Activated naive CD8-positive, alpha-beta T cell treated with anti-CD3 and anti-CD28 coated beads, Interleukin-2, amount 50 U/mL, for 16 hours (primary cell): Measurements from ENCODE around the gene ASIC2.

Experiments
- DNase-seq: peaks from one replicate; pipeline ENCODE4 v3.0.0-alpha.2; 2020; ENCODE audit warnings: low read depth, low spot score

ASIC2 gene

GRCh38 chr17:33116021-33116551, 177.0 kb downstream of the ASIC2 start:
- DNase-seq, result no peak

GRCh38 chr17:33115366-33115765, 177.7 kb downstream of the ASIC2 start:
- no peak for DNase-seq

GRCh38 chr17:33113991-33114370, 179.1 kb downstream of the ASIC2 start:
- no peak for DNase-seq

- no peak for DNase-seq
Observed at GRCh38 chr17:33113276-33113990, 179.7 kb downstream of the ASIC2 start.

GRCh38 chr17:33112763-33113162, 180.3 kb downstream of the ASIC2 start:
- no peak for DNase-seq

- DNase-seq, result no peak
Observed at GRCh38 chr17:33109336-33110072, 183.6 kb downstream of the ASIC2 start.

DNA sequence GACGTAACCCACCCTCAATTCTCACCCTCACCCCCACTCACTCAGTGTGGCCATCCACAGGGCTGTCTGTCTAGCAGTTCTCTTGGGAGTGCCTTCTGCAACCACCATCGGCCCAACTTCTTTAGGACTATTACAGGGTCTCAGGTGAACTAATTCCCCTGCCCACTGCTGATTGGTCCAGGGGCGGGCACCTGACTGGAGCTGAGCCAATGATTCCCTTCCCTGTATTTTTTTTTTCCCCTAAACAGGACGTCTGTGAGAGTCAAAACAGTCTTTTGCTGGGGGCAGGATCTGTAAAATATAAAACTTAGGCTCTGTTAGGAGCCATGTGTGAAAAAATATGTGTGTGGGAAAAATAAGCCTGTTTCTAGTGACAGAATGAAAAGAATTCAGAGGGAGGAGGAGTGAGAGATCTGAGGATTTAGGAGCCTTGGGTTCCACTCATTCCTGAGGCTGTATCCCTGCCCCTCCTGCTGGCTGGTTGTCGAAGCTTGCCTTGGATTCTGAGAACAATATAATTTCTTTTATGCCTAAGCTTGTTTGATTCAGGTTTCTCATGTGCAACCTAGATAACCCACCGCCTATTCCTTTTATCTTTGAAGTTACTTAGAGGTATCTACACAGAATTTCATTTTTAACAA, 186.4 kb downstream of the ASIC2 start:
- DNase-seq, result no peak

DNA sequence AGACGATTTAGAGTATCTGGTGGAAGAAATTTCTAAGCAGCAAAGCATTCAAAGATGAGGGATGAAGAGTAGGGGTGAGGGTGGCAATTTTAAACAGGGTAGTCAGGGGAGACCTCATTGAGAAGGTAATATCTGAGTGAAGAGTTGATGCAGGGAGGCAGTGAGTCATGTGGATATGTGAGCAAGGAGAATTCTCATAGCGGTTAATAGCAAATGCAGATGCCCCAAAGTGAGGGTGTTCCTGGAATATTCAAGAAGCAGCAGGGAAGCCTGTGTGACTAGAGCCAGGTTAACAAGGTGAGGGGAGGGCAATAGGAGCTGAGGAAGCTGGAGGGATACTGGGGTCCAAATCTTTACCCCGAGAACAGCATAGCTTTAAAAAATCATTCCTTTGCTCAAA, 187.2 kb downstream of the ASIC2 start:
- no peak for DNase-seq

DNA sequence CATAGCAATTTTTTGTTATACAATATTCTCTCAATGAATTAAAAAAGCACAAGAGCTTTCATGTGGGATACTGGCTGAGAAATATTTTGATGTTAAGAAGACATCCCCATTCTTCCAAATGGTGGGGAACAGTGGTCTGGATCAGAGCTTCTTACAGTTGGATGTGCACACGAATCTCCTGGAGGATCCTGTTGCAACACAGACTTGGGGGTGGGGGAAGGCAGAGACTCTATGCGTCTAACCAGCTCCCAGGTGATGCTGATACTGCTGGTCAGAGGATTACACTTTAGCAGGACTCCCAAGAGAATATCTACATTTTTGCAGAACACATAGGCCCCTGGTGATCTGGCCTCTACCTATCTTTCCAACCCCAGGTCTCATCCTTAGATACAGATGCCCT, 193.2 kb downstream of the ASIC2 start:
- DNase-seq, result no peak

DNA sequence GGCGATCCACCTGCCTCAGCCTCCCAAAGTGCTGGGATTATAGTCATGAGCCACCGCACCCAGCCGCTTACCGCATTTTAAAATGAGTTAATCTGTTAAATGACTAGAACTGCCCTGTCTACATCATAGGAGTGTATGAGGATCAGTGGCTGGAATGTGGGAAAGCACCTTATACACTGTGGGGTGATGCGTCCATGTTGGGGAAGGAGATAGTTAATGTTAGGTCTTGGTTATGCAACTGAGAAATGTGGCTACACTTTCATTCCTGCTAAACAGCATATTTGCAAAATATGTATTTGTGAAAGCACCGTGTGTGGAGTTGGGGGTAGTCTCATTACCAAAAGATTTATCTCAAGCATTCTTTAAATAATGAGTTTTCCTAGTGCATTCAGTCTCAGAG, 193.8 kb downstream of the ASIC2 start:
- no peak for DNase-seq

DNA sequence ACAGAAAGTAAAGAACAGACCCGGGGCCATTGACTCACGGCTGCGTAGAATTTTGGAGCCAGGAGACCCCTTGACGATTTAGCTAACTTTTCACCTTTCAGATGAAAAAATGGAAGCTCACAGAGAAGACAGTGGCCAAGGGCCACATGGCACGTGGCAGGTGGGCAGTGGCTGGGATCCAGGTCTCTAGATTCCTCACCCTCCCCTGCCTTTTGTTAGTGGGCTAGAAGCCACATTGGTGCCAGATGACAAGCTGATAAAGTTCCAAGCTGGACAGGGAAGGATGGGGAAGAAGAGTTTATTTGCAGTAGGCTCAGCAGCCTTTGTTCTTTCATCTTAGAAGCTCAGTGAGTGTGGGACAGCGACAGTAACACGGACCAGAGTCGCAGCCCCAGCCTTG, 195.7 kb downstream of the ASIC2 start:
- no peak for DNase-seq

DNA sequence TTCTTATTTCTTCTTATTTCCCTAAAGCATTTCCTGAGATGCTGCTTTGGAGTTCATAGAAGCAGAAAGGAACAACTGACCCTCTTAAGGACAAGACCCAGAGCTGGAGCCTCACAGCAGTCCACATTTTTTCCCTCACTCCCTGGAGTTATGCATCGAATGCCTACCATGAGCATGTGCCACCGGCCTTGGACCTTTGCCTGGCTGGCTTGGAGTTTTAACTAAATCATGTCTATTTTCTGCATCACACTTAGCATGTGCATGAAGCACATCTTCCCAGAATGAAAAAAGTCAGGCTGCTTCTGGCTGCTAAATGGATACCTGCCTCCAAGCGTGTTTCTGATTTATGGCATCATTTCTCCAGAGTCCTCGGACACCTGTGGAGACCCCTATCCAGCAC, 196.9 kb downstream of the ASIC2 start:
- no peak for DNase-seq

- DNase-seq, result no peak
Observed at GRCh38 chr17:33091271-33091670, 201.8 kb downstream of the ASIC2 start.

- no peak for DNase-seq
Observed at GRCh38 chr17:33090806-33091205, 202.3 kb downstream of the ASIC2 start.

GRCh38 chr17:33086878-33087277, 206.2 kb downstream of the ASIC2 start:
- DNase-seq, result no peak

DNA sequence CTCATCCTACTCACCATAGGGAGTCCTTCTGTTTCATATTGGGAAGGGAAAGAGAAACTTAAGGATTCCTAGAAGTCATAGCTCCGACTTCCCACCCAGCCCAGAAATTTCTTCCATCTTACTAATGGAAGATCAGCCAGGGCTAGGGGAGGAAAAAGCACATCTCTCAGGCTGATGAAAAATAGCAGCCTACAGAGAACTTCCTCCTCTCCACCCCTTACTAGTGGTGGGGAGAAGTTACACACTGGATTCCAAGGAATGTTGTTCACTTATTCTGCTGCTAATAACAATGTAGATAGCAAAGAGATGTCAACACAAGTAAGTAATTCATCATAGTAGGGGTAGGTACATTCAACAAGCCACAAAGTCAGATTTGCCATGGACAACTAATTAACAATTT, 207.1 kb downstream of the ASIC2 start:
- no peak for DNase-seq

GRCh38 chr17:33085256-33085655, 207.8 kb downstream of the ASIC2 start:
- DNase-seq, result no peak

DNA sequence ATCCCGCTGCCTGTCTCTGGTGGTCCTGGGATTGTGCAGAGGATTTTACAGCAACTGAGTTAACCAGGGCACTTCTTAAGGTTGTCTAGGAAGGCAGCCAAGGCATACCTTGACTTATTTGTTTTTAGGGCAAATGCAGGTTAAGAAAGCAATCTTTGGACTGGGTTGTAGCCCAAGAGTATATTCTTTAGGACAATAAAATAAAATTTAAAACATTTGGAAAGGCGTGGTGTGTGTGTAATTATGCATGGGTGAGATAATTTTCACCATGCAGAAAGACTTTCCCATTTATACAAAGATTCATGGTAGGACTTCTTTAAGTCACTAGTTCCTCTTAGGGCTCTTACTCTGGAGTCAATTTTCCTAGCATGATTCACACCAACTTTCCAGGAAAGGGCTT, 208.3 kb downstream of the ASIC2 start:
- DNase-seq, result no peak

DNA sequence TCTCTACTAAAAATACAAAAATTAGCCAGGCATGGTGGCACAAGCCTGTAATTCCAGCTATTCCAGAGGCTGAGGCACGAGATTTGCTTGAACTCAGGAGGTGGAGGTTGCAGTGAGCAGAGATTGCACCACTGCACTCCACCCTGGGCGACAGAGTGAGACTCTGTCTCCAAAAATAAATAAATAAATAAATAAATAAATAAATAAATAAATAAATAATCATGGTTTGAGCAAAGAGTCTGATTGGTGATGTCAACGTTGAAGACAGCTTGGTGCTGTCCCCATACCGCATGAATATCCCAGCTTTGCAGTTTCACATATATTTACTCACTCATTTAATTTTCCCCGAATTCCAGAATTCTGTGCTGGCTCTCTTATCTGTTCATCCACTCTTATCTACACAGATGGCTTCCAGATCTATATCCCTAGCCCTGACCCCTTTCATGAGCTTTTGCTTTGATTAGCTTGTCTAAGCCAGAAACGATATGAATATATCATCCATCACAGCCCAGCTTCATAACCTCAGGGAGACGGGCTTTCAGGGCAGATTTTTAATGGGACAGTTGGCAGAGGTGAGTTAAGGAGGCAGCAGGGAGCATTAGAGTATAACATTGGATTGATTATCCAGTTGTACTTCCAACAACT, 210.4 kb downstream of the ASIC2 start:
- DNase-seq, result no peak

- no peak for DNase-seq
Observed at GRCh38 chr17:33080091-33080490, 213.0 kb downstream of the ASIC2 start.

DNA sequence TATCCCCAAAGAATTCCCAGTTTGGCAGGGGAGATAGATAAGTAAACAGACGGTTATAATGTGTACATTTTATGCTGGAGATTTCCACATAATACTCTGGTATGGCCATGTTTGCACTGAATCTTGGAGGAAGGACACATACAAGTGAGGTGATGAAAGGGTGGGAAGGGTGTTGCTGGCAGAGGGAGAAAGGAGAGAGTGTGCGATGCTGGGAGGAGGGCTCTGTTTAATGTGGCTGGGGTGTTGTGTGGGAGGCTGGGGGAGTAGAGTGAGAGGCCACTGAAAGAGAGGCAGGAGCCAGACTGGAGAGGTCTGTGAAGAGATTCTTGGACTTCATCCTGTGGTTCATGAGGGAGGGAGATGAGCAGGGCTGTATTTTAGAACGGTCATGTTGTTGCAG, 213.9 kb downstream of the ASIC2 start:
- DNase-seq, result no peak

GRCh38 chr17:33076979-33077378, 216.1 kb downstream of the ASIC2 start:
- no peak for DNase-seq
